GM19463 (cell line): Measurements from ENCODE around the gene DTNA.
"Not testable (repeated sequence)": the region's sequence is repeated elsewhere in the genome, so short reads cannot be mapped to it uniquely, and the experiment has no call there.

Experiments
- ATAC-seq: cut with Tn5 transposase; IDR thresholded peaks from one replicate; pipeline ENCODE4 v1.9.1; 2021; ENCODE audit warnings: mild to moderate bottlenecking, moderate library complexity; ENCODE audit not compliant: unreplicated experiment

Gene DTNA

DNA sequence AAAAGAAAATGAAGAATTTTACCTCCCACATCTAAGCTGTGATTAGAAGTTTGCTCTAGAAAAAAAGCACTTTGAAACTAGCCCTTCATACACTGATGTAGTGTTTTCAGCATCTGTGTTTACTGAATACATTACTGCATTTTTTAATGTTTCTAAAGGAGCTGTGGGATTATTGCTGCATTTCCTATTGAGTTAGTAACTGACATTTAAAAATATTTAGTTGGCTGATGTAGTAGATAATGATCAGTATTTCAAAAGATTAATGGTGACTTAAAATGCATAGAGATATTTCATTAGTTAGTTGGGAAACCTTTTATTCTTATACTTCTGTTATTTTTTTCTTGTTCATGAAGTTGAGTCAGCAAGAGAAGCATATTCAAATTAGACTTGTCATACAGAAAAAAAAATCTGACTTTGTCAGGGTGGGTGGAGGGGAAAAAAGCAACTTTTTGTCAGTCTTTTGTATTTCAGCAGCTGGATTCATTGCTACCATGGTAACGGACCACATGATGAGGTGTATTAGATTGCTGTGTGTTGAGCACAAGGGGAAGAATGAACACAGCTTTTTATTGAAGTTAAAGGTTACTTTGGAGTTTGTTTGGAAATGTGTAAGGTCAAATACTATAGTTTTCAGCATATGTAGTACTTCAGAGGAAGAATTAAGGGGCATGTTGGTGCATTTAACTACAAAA lies at the start of gene DTNA:
DTNA (plus strand) TSS at position 549 of the 692 bp plus-strand sequence. CDS start 45,679 bp downstream, outside the sequence.
- no peak for ATAC-seq

DNA sequence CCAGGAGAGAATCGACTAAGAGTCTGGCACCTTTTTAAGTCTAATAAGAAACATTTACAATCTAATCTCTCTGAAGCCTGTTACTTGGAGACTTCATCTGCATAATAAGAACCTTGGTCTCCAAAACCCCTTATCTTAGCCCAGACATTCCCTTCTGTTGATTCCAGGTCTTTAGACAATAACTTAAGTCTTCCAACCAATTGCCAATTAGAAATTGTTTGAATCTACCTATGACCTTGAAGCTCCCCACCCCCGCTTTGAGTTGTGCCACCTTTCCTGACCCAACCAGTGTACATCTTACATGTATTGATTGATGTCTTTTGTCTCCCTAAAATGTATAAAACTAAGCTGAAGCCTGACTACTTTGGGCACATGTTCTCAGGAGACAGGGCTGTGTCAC lies 49.5 kb upstream of the DTNA start:
- no peak for ATAC-seq

DNA sequence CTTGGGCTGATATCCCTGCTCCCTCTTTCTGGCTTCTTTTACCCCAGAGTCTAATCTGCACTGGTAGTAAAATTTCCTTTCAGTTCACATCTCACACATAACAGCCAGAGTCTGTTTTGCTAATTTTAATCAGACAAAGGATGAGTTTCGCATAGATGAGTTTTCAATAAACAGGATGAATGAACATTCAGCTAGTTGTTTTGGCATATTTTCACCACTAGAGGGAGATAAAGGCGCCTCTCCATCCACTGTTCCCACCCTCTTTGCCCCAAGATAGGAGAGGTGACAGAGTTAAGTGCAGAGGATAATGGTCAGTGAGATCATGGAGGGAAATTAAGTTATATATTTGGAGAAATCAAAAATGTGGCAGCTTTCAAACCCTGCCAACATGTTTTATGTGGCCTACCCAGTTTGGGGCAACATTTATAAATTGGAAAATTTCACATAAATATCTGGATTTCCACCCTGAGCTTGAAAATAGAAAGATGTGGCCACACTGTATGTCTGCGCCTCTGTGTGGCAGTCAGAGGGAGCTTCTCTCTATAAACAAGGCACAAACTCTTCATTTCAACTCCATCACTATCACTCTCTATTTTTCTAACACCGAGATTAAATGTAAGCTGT lies 48.5 kb upstream of the DTNA start:
- peak; percentile 84 for ATAC-seq

DNA sequence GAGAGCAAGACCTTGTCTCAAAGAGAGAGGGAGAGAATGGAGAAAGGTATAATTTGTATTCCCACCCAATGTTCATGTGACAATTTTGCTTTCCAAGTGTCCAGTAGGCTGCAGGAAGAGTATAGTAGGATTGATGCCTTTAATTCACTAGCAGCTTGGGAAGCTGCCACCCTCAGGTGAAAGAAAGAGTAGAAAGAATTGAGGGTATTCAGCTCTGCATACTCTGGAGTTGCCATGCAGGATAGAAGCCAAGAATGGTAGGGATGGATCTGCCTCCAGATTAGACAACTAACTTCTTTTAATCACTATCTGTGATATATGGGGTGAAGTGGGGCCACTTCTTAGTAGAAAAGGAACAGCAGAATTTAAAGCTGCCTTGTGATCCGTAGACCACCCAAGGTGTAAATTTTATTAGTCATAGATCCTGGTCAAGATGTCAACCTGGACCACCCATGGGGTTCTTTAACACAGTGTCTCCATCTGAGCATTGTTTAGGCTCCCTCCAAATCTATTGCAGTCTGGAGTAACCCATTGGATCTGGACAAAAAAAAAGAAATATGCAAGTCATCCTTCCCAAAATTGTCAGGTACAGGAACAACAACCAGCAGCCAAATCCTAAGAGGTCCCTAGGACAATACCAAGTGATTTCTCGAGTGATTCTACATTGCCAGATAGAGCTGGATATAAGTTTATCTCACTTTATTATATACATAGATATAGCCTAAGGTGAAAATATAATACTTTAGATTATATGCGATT lies 33.1 kb upstream of the DTNA start:
- ATAC-seq: no peak

DNA sequence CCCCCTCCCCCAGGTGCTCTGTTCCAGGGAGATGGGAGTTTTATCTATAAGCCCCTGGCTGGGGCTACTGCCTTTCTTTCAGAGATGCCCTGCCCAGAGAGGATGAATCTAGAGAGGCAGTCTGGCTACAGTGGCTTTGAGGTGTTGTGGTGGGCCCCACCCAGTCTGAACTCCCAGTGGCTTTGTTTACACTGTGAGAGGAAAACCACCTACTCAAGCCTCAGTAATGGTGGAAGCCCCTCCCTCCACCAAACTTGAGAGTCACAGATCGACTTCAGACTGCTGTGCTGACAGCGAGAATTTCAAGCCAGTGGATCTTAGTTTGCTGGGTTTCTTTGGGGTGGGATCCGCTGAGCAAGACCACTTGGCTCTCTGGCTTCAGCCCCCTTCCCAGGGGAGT lies 20.3 kb upstream of the DTNA start:
- not testable (repeated sequence) for ATAC-seq

DNA sequence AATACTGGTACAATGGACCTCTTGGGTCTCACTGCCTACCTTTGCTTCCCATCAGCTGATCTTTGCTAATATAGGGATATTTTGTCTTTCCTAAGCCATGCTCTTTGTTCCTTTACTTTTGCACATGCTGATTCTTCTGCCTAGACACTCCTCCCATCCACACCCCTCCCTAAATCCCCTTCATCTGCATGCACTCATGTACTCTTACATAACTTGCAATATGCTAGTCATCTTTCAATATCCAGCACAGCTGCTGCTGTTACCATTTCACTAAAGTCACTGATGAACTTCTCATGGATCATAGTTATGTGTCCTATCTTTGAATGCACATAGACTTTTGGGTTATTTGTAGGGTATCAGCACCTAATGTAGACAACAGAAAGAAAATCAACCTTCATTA lies 18.5 kb upstream of the DTNA start:
- no peak for ATAC-seq

DNA sequence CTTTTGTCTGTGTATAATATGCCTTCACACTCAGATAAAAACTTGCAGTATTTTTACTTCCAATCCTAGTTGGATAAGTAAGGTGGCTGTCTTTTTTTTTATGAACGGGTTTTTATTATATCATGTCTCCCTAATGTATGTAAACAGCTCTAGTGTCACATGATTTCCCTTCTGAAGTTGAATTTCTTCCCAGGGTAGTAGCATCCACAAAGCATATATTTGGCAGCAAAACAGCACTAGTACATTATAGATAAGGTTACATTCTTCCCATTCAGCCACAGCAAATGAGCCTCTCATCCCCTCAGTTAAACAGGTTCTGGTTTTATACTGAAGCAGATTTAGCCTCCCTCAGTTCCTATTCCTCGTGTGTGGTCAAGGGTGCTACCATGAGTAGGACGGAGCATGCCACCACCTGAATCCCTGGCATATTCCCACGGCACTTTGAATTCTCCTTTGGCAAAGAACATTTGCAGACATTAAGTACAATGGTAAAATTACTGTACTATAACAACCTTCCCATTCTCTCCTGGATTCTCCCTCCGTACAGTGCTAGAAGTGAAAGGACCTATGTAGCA lies 15.4 kb upstream of the DTNA start:
- no peak for ATAC-seq

DNA sequence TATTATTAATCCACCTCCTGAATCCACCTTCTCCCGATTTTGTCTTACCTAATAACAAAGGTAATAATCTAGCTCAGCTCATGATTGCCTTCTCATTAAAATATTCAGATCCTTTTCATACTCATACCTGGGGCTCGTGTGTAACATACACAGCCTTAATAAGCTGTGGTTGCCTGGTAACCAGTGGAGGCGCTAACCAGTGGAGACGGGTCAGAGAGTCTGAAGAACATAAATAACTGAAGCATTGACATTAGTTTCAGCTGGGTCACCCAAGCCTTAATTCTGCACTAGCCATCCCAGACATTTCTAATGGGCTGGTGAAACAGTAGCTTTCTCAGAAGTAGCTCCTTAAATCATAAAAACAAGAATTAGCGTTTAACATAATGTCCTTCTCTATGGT lies 14.8 kb upstream of the DTNA start:
- no peak for ATAC-seq

DNA sequence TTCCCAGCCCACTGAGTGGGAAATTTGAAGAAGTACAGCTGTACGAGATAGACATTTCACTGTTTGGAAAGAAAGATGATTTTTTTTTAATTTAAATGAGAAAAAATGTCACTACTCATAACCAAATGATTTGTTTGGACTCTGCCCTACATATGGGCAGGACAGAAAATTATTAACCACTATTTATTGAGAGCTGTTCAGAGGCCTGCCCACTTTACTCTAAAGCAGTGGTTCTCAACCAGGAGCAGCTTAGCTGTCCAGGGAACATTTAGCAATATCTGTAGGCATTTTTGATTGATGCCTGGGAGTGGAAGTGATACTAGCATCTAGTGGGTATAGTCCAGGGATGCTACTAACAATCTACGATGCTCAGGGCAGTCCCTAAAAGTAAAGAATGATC lies 13.4 kb upstream of the DTNA start:
- ATAC-seq: no peak

DNA sequence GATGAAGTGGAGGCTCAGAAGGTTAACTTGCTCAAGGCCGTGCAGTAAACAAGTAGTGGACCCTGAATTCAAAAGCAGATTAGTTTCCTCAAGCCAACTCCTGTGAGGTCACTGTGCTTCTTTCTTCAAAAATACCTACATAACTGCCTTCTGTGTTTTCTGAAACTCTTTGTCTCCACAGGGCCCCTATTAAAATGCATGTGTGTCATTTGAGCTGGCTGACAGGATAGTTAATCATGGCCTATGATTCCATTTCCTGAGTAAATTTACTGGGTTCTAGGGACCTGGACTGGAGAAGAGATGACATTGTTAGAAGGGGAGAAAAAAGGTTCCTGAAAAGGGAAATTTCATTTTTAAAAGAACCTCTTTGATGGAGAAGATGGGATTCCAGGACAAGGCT lies 12.9 kb upstream of the DTNA start:
- no peak for ATAC-seq

DNA sequence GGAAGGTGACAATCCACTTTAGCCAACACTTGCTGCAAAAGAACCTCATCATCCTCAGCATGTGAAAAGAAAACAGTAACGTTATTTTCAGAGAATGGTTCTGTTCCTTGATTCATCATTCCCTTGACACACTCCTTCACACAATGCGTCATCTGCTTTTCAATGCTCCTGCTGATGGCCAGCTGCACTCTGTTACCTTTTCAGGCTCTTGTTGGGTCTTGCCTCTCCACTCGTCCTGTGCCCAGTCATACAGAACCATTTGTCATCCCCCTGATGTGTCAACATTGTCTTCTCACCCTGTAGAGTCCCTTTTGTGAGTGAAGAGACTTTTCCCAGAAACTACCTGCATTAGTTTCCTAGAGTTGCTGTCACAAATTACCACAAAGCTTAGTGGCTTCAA lies 12.2 kb upstream of the DTNA start:
- ATAC-seq: no peak

DNA sequence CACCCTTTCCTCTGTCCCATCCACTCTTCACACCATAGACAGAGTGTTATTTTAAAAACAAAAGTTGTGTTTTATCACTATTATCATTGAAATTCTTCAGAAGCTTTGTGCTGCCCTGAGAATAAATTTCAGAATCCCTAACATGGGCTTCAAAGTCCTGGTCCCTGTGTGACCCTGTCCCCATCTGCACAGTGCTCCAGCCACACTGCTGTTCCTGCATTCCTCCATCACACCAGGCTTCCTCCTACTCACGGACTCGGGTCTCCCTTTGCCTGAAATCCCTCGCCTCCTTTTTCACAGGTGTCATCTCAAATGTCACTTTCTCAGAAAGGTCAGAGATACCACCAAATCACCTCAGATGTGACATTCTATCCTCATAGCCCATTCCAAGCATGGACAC lies 8.2 kb upstream of the DTNA start:
- ATAC-seq: no peak

DNA sequence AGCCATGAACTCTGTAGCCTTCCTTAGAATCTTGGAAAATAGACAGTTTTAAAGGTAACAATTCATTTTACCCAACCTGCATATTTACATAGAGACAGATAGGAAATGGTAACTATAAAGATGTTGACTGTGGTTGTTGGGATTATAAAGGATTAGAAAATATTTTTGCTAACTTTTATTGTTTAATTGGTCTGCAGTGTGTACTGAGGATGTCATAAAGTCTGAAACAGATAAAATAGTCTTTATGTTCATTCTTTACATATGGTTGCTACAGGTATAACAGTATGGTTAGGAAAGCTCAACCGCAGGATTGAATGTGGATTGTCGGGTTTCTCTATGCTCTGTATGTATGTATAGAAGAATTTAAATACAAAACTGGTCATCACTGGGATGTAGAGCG lies 7.3 kb upstream of the DTNA start:
- ATAC-seq: no peak

DNA sequence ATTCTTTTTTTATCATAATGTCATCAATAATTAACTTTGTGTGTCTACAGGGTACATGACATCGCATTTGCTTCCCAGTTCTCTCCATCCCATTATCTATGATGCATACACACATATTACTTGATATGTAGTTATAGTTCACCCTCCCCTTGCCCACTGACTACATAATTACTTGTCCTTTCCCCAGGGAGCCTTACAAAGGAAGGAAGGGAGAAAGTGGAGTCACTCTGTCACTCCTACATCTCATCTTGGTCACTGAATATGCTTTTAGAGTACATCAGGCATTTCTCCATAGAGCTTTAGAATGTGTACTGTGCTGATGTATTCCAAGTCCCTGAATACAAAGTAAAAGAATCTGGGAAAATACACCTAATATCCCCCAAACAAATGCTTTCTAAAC lies 6.0 kb upstream of the DTNA start:
- ATAC-seq: no peak

DNA sequence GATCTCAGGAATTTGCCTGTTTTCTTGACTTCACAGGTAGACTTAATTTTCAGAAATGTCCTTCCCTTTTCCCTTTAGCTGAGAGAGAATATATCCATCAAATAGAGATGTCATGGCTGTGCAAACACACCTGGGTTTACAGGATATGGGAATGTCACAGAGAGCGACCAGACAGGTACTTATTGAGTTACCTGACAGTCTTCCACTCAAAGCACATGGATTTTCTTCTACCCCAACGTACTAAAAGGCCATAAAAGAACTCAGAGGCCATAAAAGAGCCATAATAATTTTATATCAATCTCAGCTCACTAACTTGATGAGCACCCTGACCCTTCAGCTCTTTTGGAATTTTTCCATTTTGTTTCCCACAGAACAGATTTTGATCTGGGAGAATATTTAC lies 5.3 kb upstream of the DTNA start:
- ATAC-seq: no peak

DNA sequence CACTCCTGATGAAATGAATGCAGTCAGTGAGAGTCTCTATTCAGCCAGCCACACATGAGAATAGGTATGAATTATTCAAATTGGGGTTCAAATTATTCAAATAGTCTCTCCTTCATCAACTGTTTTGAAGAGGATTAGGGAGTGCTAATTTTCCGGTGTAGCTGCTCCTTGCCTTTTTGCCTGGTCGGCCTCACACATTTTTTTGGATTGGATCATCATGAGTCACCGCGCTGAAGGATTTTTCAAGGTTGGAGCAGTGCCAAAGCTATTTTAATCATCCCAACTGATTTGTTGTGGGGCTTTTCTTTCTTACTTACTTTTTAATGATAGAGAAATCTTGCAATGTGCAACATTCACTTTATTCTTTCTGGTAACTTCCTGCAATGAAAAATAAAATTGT lies 2.4 kb upstream of the DTNA start:
- no peak for ATAC-seq

DNA sequence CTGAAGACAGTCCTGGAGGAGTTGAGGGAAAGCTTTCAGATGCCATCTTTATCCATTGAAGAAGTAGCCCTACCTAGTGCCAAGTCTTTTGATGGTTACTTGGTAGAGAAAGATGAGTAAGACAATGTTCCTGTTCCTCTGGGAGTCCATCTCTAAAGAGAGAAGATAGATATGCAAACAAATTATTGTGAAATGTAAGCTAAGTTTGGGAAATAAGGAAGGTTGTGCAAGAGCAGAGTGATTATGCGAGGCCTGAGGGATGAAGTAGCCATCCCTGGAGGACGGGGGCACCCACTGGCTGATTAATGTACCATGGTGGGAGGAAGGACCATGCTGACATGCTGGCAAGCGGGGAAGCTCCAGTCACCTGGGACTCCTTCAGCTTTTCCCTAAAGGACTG lies 994 bp upstream of the DTNA start:
- no peak for ATAC-seq

DNA sequence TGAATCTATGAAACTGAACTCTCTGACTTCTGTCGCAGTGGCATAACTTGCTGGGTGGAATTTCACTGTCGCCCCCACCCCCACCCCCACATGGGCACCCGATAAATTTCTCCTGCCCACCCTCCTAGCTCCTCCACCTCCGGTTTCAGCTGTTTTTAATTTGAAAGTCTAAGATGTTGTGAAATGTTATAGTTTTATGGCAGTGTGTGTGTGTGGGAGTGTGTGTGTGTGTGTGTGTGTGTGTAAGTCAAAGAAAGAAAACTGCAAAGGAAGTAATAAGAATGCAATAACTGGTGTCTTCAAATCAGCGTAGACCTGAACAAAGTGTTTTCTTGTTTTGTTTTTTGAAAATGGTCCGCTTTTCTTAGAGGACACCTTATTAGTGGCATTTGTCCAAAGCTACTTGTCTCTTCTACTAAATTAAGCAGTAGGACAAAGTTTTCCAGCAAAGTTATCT lies 388 bp downstream of the DTNA start:
- no peak for ATAC-seq

DNA sequence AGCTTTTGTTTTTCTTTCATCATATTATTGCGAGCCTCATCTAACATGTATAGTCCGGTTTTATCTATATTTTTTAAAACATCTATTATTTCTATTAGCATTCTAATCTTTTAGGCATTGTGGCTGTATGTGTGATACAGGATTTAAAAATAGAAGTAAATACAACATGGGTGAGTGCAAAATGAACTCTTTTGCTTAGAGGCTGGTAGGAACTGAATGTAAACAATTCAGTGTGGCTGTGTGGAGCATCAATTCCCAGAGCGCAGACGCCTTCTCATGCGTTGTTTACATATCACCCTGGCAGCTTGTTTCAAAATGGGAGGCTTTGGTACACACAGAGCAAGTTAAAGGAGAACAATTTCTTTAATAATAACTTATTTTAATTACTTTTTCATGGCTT lies 836 bp downstream of the DTNA start:
- no peak for ATAC-seq

DNA sequence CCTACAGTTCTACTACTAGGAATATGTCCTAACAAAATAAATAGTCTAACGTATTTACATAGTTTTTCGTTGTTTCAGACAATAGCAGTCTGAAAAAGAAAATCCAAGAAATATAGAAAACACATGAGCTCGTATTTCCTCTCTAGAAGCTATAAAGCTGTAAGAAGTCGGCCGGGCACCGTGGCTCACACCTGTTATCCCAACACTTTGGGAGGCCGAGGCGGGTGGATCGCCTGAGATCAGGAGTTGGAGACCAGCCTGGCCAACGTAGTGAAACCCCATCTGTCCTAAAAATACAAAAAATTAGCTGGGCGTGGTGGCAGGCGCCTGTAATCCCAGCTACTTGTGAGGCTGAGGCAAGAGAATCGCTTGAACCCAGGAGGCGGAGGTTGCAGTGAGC lies 6.0 kb downstream of the DTNA start:
- not testable (repeated sequence) for ATAC-seq

DNA sequence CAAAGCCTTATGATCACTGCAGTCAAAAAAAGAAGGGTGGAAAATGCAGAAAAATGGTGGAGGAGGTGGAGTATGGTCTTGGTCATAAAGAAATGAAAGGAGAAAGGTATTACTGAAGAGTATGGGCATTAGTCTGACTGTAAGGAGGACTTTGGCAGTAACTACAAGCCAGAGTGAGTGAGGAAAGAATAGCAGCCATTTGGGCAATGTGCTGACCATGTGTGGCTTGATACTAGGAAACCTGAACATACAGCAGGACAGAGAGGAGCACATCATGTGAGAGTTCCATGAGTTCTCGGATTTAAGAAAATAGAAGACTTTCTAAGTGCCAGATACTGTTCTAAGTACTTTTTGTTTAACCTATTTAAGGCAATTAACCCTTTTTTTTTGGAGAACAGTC lies 8.5 kb downstream of the DTNA start:
- no peak for ATAC-seq

DNA sequence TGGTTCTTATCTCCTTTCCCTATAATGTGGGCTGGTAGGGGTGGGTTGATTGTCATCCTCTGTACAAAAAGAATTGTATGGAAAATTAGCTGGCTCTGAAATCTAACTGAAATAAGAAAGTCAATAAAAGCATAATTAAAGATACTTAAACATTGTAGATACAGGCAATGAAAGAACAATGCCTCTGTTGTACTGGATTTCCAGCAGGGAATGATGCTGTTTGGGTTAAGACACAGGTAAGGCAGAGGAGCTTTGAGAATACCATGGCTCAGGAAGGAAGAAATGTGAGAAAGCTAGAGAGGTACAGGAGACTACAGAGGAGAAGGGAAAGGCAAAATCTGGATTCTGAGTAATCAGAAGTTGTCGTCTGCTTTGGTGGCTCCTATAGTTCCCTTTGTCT lies 10.1 kb downstream of the DTNA start:
- no peak for ATAC-seq
